K562 (cell line): ENCODE data around the gene EFNA5. TPM values are rescaled to one million over a fixed set of nuclear protein-coding genes. Genes with fewer than 3 reads are reported as not detected.

Source experiments
- ATAC-seq: fragments of 200-7000 bp; cut with Tn5 transposase; 3 replicates; pipeline ENCODE4 v1.9.1; 2020; ENCODE audit warnings: moderate library complexity
- BruUV-seq: library from RNA; stranded (reverse); fragments of 400-500 nt; replicated peaks from 2 replicates; lab custom pipeline; 2021; lab: Mats Ljungman, UMichigan
- CTCF ChIA-PET: fragments of 300-600 bp; formaldehyde crosslinking; extraction: SDS; loops from one replicate; lab custom pipeline; 2021; ENCODE audit warnings: low intra/inter-chr PET ratio; lab: Yijun Ruan, JAX
- POLR2A ChIA-PET: fragments of 300-600, 350-650 bp; sonication (Branson Sonifier 250); formaldehyde crosslinking; extraction: SDS; loops from one replicate; lab custom pipeline; 2021; ENCODE audit warnings: antibody characterized with exemption, inconsistent platforms; lab: Yijun Ruan, JAX
- DNase-seq, 4 experiments: peaks; one replicate each; pipeline versions ENCODE4 v3.0.0 to v3.0.0-alpha.2; 2011 to 2018; ENCODE audit warnings: low spot score in 3 of 4, mixed read lengths in 3 of 4; ENCODE audit errors: extremely low read depth in 1 of 4
- FAIRE-seq: peaks from 2 replicates; lab custom pipeline; 2011; peaks lifted over from hg19 to GRCh38; lab: Jason Lieb, UNC
- H2AFZ ChIP-seq: 2 replicates; pipeline ENCODE4 v1.6.0; 2011; ENCODE audit warnings: low read depth, low read length, control low read depth, inconsistent platforms
- H3K27ac ChIP-seq: fragments of 200-600 bp; 3 replicates; pipeline ENCODE4 v1.8.0; 2011; ENCODE audit warnings: low read depth, mild to moderate bottlenecking, control low read depth, inconsistent platforms, low read length, moderate library complexity, mixed read lengths; ENCODE audit errors: extremely low read depth
- H3K27me3 ChIP-seq, 2 experiments: fragments of 300-600 bp in 1 of 2; 2 replicates in 1 of 2; 3 replicates in 1 of 2; pipeline versions ENCODE4 v1.6.0 to v1.8.0; 2011; ENCODE audit warnings: inconsistent platforms in 2 of 2, low read length in 2 of 2, mild to moderate bottlenecking in 1 of 2, mixed read lengths in 1 of 2, moderate library complexity in 1 of 2; ENCODE audit not compliant: control insufficient read depth in 2 of 2, insufficient read depth in 2 of 2
- H3K36me3 ChIP-seq: fragments of 300-600 bp; 3 replicates; pipeline ENCODE4 v1.8.0; 2011; ENCODE audit warnings: mild to moderate bottlenecking, low read length, inconsistent platforms; ENCODE audit not compliant: control insufficient read depth, insufficient read depth
- H3K4me1 ChIP-seq, 2 experiments: fragments of 200-600 bp in 1 of 2; replicated peaks in 1 of 2; 2 replicates in 1 of 2; 3 replicates in 1 of 2; pipeline versions ENCODE4 v1.5.1 to v1.8.0; 2011; ENCODE audit warnings: inconsistent platforms in 2 of 2, low read length in 2 of 2, mild to moderate bottlenecking in 1 of 2, mixed read lengths in 1 of 2, moderate library complexity in 1 of 2; ENCODE audit not compliant: control insufficient read depth in 2 of 2, insufficient read depth in 2 of 2
- H3K4me2 ChIP-seq: 2 replicates; pipeline ENCODE4 v1.6.1; 2011; ENCODE audit warnings: low read length, control low read depth, inconsistent platforms, mixed read lengths; ENCODE audit not compliant: insufficient read depth
- H3K4me3 ChIP-seq: fragments of 200-600 bp; sonication (generic), shearing (Covaris generic); 2 replicates; pipeline ENCODE4 v1.5.1; 2016; ENCODE audit warnings: control low read depth, inconsistent platforms
- H3K79me2 ChIP-seq: fragments of 200-600 bp; 3 replicates; pipeline ENCODE4 v1.8.0; 2011; ENCODE audit warnings: low read length, inconsistent platforms; ENCODE audit not compliant: control insufficient read depth, insufficient read depth
- H3K9ac ChIP-seq, 2 experiments: 2 replicates each; pipeline versions ENCODE4 v1.6.0 to v1.6.1; 2011; ENCODE audit warnings: low read depth in 2 of 2, low read length in 2 of 2, control low read depth in 1 of 2, inconsistent platforms in 1 of 2, mild to moderate bottlenecking in 1 of 2, mixed read lengths in 1 of 2; ENCODE audit not compliant: insufficient read depth in 1 of 2
- H3K9me1 ChIP-seq: one replicate; pipeline ENCODE4 v1.6.0; 2011; ENCODE audit warnings: inconsistent platforms, mild to moderate bottlenecking, low read length, moderate library complexity; ENCODE audit not compliant: control insufficient read depth, insufficient read depth
- H3K9me3 ChIP-seq: replicated peaks from 2 replicates; pipeline ENCODE4 v1.5.1; 2011; ENCODE audit warnings: low read depth, low read length, inconsistent platforms; ENCODE audit not compliant: control insufficient read depth, insufficient read depth
- H4K20me1 ChIP-seq: replicated peaks from 2 replicates; pipeline ENCODE4 v1.6.1; 2011; ENCODE audit warnings: low read length, inconsistent platforms, mixed read lengths; ENCODE audit not compliant: control insufficient read depth, insufficient read depth
- FOXP4 ChIP-seq: sonication (generic); formaldehyde crosslinking; IDR thresholded peaks from 2 replicates; pipeline ENCODE4 v1.8.0; 2022; ENCODE audit warnings: mild to moderate bottlenecking, missing genetic modification reagents, borderline replicate concordance
- HSF4 ChIP-seq: fragments of 250-450 bp; sonication (Bioruptor Pico); IDR thresholded peaks from 2 replicates; pipeline ENCODE4 v2.1.2; 2022; ENCODE audit warnings: mild to moderate bottlenecking, moderate library complexity, borderline replicate concordance
- REST ChIP-seq, 2 experiments: fragments of 450-650 bp; formaldehyde crosslinking in 1 of 2; IDR thresholded peaks; 2 replicates each; pipeline versions ENCODE4 v1.4.0 to v1.6.1; 2014 to 2020; ENCODE audit warnings: mild to moderate bottlenecking in 2 of 2, borderline replicate concordance in 1 of 2, low read depth in 1 of 2
- ZNF518B ChIP-seq: fragments of 250-450 bp; sonication (Bioruptor Pico); IDR thresholded peaks from 2 replicates; pipeline ENCODE4 v1.5.0; 2021; ENCODE audit warnings: mild to moderate bottlenecking, moderate library complexity
- WGBS: fragments of 100-300 bp; shearing (Covaris generic); methylation state at CpG from one replicate; pipeline ENCODE4 v1.1.6; 2016; ENCODE audit warnings: low coverage, mixed read lengths; ENCODE audit not compliant: insufficient coverage; ENCODE audit errors: missing lambda C conversion rate; 5-methylcytosine and 5-hydroxymethylcytosine counted together
- in situ Hi-C: fragments of 300-500 bp; cut with MboI; formaldehyde crosslinking; loops from 4 replicates; pipeline ENCODE4 v1.15.0; 2018; ENCODE audit warnings: inconsistent platforms, mixed read lengths
- intact Hi-C: fragments of 100-400 bp; cut with micrococcal nuclease; formaldehyde crosslinking; loops from 2 replicates; pipeline ENCODE4 v1.14.2; 2022
- polyA plus RNA-seq, 8 experiments: library from polyadenylated mRNA; depleted of rRNA in 4 of 8; stranded (reverse) in 5 of 8; unstranded in 3 of 8; fragments of >200 nt; fragmentation: Nextera tagmentation in 2 of 8; fragmentation: Illumina TruSeq in 1 of 8; extraction: Ambion mirVana in 2 of 8; extraction: Trizol in 1 of 8; gene quantifications; 2 replicates each; pipeline versions ENCODE4 v1.2.1 to v1.2.3, GENCODE V29; 2011 to 2014; ENCODE audit warnings: inconsistent platforms in 1 of 8, missing spikeins in 1 of 8
- total RNA-seq, 7 experiments: library from RNA; depleted of rRNA in 6 of 7; stranded (reverse); fragments of >200 nt in 6 of 7; fragmentation: Illumina TruSeq in 2 of 7; extraction: Trizol in 2 of 7; gene quantifications; 2 replicates each; pipeline versions ENCODE4 v1.2.1 to v1.2.3, GENCODE V29; 2011 to 2021; ENCODE audit warnings: low replicate concordance in 1 of 7

Gene EFNA5
- total and polyA plus RNA-seq, 9 of the 15 experiments (the other 6 are each of a cell fraction or from before 2014, with no cell fraction given), result 0.20 TPM; not detected in 8

GRCh38 chr5:107673368-107674136, 2.8 kb upstream of the EFNA5 start:
- Histone ChIP-seq H3K4me1 (peaks cover 0 to 10% of the 10 kb centered on the region in 2 experiments; a peak in 2 of 5 replicates), H3K9me3 (no peaks in the 10 kb centered on the region), H3K4me2 (no peak overlapping the region), H3K27ac (no peak overlapping the region), H3K9me1 (no peaks in the 10 kb centered on the region), H3K4me3 (no peak overlapping the region), H3K27me3 (no peaks in the 10 kb centered on the region; a peak in 1 of 5 replicates), H3K79me2 (no peaks in the 10 kb centered on the region), H3K9ac (no peak overlapping the region), H3K36me3 (no peaks in the 10 kb centered on the region), H2AFZ (no peak overlapping the region), H4K20me1 (no peaks in the 10 kb centered on the region)
- intact Hi-C loops (loop anchor here (10.0 kb wide), 2 partner anchors 429 to 671 kb away; no protein-coding TSS in a partner anchor), in situ Hi-C loops (no loop called here)
- FAIRE-seq (peak; percentile 54), ATAC-seq (peak; percentile 98), DNase-seq (peak; percentile 64 to 74 (median 66))
- ChIA-PET POLR2A (no interaction called here), CTCF (no interaction called here)
- no TSS peak for BruUV-seq
- 2% methylated on average over 26 of the region's 32 CpGs for WGBS
- TF ChIP-seq REST (IDR thresholded peaks at IDR 0.05; ENCODE audit: borderline replicate concordance) (peak; percentile 47; the same call in 1 of the 2 replicates), REST (CRISPR knock-in tag; IDR thresholded peaks at IDR 0.05; ENCODE audit: low read depth) (no peak), HSF4 (CRISPR knock-in tag) (no peak), ZNF518B (no peak), FOXP4 (CRISPR knock-in tag) (no peak)
